Loucy (cell line): ENCODE results near the gene NXPE4.

ENCODE experiments used
- EZH2phosphoT487 ChIP-seq: fragments of 200-600 bp; IDR thresholded peaks from 2 replicates; pipeline ENCODE4 v1.6.1; 2018; ENCODE audit warnings: antibody characterized with exemption, mild to moderate bottlenecking, moderate library complexity, borderline replicate concordance
- TF ChIP-seq, protein P1 (sequence below): fragments of 200-600 bp; sonication (generic); conservative IDR thresholded peaks from 2 replicates; pipeline ENCODE4 v1.5.1; 2014; ENCODE audit warnings: mild to moderate bottlenecking, antibody characterized with exemption, low read length

DNA sequence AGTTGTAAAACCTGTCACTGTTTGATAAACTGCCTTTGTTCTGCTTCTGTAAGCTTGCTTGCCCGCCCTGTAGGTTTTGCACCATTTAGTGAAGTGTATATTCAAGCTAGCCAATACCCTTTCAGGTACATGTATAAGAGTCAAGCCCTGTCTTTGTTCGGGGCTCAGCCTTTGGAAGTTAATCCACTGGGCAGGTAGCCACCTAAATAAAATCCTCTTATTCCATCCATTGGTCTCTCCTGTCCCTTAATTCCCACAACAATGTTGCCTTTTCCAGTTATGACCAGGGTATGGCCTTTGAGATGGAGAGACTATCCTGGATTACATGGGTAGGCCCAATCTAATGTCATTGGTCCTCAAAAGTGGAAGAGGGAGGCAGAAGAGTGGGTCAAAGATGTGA, 69.9 kb downstream of the NXPE4 start:
- TF ChIP-seq, protein P1, sequence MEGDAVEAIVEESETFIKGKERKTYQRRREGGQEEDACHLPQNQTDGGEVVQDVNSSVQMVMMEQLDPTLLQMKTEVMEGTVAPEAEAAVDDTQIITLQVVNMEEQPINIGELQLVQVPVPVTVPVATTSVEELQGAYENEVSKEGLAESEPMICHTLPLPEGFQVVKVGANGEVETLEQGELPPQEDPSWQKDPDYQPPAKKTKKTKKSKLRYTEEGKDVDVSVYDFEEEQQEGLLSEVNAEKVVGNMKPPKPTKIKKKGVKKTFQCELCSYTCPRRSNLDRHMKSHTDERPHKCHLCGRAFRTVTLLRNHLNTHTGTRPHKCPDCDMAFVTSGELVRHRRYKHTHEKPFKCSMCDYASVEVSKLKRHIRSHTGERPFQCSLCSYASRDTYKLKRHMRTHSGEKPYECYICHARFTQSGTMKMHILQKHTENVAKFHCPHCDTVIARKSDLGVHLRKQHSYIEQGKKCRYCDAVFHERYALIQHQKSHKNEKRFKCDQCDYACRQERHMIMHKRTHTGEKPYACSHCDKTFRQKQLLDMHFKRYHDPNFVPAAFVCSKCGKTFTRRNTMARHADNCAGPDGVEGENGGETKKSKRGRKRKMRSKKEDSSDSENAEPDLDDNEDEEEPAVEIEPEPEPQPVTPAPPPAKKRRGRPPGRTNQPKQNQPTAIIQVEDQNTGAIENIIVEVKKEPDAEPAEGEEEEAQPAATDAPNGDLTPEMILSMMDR = no peak
- no peak for TF ChIP-seq EZH2phosphoT487
